NCI-H345 (cell line): ENCODE results near the gene EML4.
"Not testable (repeated sequence)": the region's sequence is repeated elsewhere in the genome, so short reads cannot be mapped to it uniquely, and the experiment has no call there.

Source experiments
- DNase-seq: peaks from one replicate; lab custom pipeline; 2025; lab: John Stamatoyannopoulos, UW

The EML4 gene, protein sequence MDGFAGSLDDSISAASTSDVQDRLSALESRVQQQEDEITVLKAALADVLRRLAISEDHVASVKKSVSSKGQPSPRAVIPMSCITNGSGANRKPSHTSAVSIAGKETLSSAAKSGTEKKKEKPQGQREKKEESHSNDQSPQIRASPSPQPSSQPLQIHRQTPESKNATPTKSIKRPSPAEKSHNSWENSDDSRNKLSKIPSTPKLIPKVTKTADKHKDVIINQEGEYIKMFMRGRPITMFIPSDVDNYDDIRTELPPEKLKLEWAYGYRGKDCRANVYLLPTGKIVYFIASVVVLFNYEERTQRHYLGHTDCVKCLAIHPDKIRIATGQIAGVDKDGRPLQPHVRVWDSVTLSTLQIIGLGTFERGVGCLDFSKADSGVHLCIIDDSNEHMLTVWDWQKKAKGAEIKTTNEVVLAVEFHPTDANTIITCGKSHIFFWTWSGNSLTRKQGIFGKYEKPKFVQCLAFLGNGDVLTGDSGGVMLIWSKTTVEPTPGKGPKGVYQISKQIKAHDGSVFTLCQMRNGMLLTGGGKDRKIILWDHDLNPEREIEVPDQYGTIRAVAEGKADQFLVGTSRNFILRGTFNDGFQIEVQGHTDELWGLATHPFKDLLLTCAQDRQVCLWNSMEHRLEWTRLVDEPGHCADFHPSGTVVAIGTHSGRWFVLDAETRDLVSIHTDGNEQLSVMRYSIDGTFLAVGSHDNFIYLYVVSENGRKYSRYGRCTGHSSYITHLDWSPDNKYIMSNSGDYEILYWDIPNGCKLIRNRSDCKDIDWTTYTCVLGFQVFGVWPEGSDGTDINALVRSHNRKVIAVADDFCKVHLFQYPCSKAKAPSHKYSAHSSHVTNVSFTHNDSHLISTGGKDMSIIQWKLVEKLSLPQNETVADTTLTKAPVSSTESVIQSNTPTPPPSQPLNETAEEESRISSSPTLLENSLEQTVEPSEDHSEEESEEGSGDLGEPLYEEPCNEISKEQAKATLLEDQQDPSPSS

GRCh38 chr2:42169100-42169873 is at the start of gene EML4:
Gene EML4, plus strand, starts transcription at chr2:42169353. Its CDS starts 259 bp downstream, at chr2:42169612.
- peak; percentile 90 for DNase-seq

DNA sequence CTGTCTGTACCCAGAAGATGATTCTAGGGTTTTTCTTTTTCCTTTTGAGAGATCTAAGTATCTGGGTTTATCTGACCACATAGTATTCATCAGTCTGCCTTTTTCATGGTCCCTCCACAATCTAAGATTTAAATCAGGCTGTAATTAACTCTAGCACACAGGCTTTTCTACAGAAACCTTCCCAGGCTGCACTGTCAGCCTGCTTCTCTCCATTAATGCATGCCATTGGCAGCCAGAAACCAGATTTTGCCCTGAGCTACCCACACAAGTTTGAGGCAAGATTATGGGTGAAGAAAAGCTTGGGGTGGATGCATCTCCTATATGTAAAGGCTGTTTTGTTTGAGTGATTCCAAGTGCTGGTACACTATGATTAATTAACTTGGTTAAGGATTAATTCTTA is 45.7 kb upstream of the EML4 start:
- DNase-seq = no peak

DNA sequence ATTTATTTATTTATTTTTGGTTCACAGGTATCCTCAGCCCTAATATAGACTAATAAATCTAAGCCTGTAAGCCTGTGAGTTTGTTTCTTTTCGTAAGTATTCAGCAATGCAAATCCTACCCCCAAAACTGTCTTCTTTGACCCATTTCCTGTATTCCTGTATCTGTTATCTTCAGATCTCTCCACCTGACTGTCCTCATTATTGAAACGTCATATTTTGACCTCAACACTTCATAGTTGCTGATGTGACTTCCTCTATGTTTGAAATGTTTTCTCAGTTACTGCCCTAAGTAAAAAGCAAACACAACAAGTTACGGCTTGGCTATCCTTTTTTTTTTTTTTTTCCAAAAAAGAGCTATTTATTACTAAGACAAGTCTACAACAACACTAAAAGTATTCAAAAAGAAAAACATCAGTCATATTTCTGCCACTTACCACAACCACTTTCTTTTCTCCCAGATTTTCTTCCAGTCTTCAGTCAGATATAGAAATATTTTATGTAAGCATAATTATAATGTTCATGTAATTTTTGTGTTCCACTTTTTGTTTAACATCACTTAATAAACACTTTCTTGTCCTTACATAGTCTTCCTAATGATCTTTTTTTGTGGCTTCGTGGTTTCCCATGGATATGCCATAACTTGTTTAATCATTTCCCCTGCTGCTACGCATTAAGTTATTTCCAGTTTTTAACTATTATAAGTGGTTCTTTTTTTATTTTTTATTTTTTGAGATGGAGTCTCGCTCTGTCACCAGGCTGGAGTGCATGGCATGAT is 45.0 kb upstream of the EML4 start:
- DNase-seq = no peak

- no peak for DNase-seq
Observed at GRCh38 chr2:42125841-42126594, 43.1 kb upstream of the EML4 start.

DNA sequence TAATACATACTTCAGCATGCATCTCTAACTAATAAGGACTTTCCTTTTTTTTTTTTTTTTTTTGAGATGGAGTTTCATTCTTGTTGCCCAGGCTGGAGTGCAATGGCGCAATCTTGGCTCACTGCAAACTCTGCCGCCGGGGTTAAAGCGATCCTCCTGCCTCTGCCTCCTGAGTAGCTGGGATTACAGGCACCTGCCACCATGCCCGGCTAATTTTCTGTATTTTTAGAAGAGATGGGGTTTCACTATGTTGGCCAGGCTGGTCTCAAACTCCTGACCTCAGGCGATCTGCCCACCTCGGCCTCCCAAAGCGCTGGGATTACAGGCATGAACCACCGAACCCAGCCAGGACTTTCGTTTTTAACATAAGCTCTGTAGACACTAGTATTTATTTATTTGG is 42.3 kb upstream of the EML4 start:
- not testable (repeated sequence) for DNase-seq

GRCh38 chr2:42127425-42128424 is 41.4 kb upstream of the EML4 start:
- DNase-seq = no peak

DNA sequence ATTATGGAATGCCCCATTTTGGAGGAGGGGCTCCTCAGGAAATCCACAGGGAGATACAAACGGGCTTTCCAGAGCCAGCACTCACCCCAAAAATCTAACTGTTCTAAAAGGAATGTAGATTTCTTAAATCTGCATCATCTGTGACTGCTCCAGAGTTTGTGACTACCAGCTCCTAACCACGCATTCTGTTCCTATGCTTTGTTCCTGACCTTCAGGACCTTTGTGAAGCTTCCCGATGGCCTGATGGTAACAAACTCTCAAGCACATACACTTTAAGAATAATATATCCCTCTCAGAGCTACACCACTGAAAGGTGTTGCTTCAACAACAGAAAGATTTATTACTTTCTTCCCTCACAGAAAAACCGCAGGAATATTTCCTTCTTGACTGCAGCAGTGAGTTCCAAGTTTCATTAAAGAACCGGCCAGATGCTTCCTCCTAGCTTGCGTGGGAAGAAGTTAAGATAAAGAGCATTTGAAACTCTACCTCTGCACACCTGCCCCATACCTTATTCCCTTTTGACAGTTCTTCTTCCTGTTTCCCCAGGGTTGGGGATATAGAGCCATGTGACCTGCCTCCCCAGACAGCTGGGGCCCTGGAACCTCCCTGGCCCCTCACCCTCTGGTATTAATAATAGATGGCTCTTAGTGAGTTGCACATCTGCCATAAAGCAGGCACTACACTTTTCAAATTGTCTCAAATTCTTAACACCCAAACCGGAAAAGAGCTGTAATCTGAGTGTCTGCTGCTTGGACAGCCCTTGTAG is 40.2 kb upstream of the EML4 start:
- DNase-seq = no peak

DNA sequence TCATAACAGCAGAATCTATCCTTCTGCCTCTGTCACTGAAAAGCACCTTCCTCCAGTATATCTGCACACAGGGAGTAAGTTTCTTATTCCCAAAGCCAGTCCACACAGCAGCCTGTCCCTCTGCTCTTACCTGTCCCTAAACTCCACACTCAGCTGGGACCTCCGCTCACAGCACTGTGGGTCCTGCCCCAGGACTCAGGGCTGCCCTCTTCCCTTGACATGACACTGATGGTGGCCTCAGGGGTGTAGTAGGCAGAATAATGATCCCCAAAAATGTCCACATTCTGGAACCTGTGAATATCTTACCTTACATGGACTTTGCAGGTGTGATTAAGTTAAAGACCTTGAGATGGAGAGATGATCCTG is 39.7 kb upstream of the EML4 start:
- no peak for DNase-seq

DNA sequence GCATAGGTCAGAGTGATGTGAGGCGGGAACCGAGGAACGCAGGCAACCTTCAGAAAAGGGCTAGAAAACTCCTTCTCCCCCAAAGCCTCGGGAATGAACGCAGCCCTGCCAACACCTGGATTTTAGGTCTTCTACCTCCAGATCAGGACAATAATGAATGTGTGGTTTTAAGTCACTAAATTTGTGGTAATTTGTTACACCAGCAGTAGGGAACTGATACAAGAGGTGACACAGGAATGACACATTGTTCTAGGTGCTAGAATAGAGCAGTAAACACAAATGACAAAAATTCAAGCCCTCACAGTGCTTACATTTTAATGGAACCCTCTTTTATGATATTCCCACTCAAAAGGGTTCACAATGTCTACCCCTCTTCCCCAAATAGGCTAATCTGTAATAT is 39.2 kb upstream of the EML4 start:
- no peak for DNase-seq

DNA sequence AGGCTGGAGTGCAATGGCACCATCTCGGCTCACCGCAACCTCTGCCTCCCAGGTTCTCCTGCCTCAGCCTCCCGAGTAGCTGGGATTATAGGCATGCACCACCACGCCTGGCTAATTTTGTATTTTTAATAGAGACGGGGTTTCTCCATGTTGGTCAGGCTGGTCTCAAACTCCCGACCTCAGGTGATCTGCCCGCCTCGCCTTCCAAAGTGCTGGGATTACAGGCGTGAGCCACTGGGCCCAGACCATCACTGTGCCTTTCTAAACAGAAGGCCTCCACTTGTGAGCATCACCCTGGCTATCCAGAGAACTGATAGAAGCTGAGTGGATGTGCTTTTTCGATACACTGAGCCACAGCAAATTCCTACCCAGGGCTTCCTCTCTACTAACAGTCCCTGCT is 38.3 kb upstream of the EML4 start:
- DNase-seq = not testable (repeated sequence)

GRCh38 chr2:42132191-42132965 is 36.8 kb upstream of the EML4 start:
- DNase-seq = no peak

DNA sequence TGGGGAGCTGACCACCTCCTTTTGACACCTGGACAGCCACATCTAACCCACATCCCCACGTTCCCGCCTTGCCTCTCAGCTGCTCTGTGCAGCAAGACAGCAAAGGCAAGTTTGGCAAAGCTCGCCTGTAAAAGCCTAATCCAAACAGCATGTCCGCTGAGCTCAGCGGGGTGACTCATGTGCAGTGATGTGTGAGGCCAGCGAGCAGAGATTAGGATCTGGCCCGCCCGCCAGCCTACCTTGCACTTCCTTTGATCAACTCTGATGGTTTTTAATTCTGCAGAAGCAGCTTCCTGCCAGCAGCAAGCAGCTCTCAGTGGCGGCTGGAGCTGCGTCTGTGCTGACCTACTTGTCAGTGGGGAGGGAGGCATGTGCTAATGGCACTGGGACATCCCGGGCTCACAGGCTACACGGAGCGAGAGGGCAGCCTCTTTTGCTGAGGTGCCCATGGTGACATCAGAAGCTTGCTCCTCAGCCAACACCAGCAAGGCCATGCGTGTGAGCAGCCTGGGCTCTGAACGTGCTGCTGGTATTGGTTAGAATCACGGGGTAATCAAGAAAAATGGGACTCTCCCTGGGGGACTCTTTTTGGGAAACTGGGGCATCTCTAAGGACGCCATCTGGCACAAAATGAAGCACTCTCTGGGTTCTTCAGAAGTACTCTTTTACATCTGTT is 36.0 kb upstream of the EML4 start:
- peak; percentile 25 for DNase-seq

GRCh38 chr2:42133771-42134195 is 35.4 kb upstream of the EML4 start:
- no peak for DNase-seq

- DNase-seq = not testable (repeated sequence)
Observed at GRCh38 chr2:42134401-42134932, 34.7 kb upstream of the EML4 start.

DNA sequence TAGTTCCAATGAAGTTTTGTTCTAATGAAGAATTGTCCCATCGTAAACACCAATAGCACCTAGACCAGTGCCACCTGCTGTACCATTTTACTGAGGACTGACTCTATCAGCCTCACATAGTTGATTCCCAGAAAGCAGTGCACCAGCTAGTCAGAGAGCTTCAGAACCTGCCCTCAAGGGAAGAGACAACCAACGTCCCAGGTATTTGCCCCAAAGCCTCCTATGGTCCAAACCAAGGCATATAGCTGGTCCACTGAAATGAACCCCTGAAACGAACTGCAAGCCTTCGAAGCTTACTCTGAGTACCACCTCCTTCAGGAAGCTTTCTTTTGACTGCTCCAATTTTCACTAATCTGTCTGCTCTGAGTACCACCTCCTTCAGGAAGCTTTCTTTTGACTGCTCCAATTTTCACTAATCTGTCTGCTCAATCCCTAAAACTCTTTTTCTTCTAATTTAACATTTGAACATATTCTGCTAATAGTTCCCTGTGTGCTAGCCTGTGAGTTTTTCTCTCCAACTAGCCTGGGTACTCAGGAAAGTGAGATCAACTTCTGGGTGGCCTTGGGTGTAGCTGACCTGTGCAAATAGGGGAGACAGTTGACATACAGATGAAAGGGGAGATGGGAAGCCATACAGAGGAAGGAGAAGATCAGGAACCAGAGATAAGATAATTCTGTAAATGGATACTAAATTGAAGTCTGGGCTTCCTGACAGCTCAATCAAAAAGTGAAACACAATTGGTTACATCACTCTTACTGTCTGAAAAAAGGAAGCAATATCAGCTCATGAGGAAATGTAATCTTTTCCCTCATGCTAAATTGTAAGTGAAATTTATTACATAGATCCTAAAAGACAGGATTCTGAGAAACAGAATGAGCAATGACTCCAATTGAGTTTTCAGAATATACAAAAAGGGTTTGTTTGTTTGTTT is 33.5 kb upstream of the EML4 start:
- DNase-seq = no peak

DNA sequence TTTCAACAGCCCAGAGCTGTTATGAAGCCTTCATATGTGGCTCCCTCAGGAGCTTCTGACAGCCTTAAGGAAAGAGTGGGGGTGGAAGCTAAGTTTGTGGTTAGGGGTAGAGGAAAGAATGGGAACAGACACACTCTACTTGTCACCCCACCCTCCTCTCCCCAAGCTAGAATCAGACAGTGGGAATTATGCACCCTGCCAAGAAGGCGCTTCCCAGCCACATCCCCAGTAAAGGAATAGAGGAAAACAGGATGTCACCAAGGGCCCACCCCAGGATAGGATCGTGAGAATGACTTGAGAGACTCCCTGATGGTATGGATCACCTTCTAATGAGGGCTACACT is 32.4 kb upstream of the EML4 start:
- no peak for DNase-seq
